GM18868 (cell line): ENCODE measurements around the gene CAPN12.

Source experiments
- ATAC-seq: cut with Tn5 transposase; IDR thresholded peaks from one replicate; pipeline ENCODE4 v1.9.1; 2021; ENCODE audit warnings: mild to moderate bottlenecking, moderate library complexity; ENCODE audit not compliant: unreplicated experiment

CAPN12 gene

GRCh38 chr19:38712161-38712748 lies 32.0 kb downstream of the CAPN12 start:
- no peak for ATAC-seq

GRCh38 chr19:38711726-38712153 lies 32.5 kb downstream of the CAPN12 start:
- no peak for ATAC-seq

DNA sequence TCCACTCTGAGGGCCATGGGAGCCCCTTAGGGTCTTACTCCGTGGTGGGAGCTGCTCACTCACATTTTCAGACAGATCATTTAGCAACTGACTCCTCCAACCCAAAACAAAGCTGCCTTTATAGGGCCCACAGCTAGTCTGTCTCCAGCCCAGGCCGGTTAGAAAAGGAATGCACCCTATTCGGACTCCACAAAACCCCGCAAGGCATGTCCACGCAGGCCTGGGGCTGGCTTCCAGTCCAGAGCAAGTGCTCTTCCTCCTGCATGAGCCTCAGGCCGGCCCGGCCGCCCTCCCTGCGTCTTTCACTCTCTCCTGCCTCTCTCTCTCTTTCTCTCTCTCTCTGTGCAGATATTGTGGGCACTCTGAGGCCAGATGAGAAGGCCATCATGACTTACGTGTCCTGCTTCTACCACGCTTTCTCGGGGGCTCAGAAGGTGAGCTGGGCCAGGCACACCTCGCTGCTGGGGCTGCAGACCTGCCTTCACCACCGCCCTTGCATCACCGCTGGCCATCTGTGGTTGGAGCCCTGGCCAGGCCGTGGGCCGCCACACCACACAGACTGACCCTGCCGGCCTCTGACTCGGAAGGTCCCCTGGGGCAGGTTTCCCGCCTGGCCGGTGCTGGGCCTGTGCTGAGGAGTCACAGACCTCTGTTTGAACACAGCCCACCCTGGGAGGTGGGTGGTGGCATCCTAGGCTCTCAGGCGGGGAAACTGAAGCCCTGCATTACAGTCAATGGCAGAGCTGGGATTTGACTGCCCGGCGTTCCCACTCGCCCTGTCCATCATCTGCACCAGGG lies 33.1 kb downstream of the CAPN12 start:
- no peak for ATAC-seq

DNA sequence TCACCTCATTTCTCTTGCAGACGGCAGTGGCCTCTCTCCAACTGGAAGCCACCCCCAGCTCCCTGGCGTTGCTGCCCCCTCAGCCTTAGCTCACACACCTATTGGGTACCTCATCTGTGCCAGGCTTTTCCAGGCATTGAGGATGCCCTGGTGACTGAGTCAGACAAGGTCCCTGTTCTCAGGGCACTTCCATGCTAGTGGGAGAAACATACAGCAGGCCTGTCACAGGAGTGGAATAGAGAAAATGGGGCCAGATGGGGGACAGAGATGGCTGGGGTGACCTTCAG lies 33.9 kb downstream of the CAPN12 start:
- no peak for ATAC-seq

GRCh38 chr19:38709671-38710415 lies 34.4 kb downstream of the CAPN12 start:
- no peak for ATAC-seq

DNA sequence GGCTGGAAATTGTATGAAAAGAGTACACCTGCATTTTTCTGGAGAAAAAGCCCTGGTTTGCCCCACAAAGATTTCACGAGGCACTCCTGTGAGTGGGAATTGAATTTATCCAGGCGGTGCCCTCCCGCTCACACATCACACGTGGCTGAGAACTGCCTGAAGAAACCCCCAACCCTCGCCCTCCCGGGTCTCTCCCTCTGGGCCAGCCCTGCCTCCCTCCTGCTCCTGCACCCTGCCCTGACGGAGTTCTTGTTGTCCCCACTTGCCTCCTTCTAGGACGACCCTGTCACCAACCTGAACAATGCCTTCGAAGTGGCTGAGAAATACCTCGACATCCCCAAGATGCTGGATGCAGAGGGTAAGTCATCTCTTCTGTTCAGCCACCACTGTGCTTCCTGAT lies 35.2 kb downstream of the CAPN12 start:
- no peak for ATAC-seq

GRCh38 chr19:38708413-38709024 lies 35.8 kb downstream of the CAPN12 start:
- ATAC-seq: no peak

- no peak for ATAC-seq
These were observed 36.7 kb downstream of the CAPN12 start for GRCh38 chr19:38707512-38708114.

DNA sequence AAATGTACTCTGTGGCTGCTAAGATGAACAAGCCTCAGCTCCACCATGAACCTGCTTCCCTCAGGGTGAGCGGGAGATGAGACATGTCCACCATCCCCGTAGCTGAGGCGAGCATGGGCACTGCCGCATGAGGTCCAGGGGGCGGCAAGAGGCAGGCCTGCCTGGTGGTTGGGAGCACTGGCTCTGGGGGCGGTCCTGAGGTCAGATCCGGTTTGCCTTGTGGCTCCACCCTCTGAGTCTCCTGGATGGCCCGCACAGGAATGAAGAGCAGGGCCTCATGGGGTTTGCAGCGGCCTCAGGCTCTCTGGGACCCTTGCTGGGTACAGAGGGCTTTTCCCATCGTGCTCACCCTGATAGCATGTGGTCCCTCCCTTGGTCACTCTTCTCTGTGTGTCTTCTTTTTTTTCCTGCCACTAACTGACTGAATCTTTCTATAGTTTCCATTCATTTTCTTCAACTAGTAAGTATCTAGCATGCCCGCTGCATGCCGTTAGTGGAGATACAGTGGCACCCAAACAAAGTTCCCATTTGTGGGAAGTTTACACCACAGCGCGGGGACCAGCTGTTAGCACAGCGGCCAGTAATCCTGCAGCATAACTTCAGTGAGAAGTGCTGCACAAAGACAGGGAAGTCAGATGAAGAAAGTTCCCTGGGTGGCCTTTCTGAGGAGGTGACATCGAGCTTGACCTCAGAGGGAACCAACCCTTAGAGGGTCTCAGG lies 37.3 kb downstream of the CAPN12 start:
- ATAC-seq: no peak

- no peak for ATAC-seq
These were observed 38.9 kb downstream of the CAPN12 start for GRCh38 chr19:38705197-38706019.

GRCh38 chr19:38704488-38705026 lies 39.7 kb downstream of the CAPN12 start:
- ATAC-seq: no peak

- no peak for ATAC-seq
These were observed 40.8 kb downstream of the CAPN12 start for GRCh38 chr19:38703509-38703908.

GRCh38 chr19:38702278-38702677 lies 42.0 kb downstream of the CAPN12 start:
- ATAC-seq: no peak

DNA sequence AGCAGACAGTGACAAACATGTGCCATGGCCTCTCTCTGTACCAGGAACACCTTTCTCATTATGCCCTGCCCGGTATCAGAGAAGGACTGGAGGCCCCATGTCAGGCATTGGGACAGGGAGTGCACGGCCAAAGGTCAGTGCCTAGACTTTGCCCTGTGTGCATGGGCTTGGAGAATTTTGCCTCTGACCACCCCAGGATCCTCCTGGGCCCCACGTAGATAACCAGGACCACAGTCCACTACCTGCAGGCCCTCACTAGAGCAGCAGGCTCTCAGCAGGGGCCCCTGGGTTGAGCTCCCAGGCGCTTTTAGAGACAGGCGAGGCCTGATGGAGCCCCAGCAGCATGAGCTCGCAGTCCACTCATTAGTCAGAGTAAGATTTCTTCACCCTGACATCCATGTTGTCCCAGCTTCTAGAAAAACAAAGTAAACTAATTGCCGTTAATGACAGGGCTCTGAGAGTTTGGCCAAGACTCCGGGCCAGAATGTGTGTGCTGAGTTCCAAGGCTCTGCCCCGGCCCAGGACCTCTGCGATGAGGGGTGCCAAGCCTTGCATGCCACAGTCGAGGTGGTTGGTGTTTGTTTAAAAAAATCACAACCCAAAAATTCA lies 42.7 kb downstream of the CAPN12 start:
- no peak for ATAC-seq

DNA sequence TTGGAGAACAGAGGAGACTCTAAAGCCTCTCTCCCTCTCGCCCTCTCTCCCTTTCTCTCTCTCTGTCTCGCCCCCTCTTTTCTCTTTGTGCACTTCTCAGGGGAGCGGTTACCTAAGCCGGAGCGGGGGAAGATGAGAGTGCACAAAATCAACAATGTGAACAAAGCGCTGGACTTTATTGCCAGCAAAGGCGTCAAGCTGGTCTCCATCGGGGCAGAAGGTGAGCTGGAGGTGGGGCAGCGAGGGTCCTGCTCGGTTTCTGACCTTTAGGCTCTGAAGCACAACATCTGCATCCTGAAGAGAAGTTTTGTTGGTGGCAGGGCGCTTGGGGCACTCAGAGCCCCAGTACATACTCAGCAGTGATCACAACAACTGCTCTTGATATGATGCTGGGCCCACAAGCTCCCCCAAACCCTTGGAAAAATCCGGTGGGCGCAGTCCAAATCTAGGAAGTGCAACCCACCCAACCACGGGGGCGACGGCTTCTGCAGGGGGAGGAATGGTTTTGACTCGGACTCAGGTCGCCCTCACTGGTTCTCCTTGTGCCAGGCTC lies 43.3 kb downstream of the CAPN12 start:
- no peak for ATAC-seq

- ATAC-seq: no peak
These were observed 43.8 kb downstream of the CAPN12 start for GRCh38 chr19:38700350-38700901.

DNA sequence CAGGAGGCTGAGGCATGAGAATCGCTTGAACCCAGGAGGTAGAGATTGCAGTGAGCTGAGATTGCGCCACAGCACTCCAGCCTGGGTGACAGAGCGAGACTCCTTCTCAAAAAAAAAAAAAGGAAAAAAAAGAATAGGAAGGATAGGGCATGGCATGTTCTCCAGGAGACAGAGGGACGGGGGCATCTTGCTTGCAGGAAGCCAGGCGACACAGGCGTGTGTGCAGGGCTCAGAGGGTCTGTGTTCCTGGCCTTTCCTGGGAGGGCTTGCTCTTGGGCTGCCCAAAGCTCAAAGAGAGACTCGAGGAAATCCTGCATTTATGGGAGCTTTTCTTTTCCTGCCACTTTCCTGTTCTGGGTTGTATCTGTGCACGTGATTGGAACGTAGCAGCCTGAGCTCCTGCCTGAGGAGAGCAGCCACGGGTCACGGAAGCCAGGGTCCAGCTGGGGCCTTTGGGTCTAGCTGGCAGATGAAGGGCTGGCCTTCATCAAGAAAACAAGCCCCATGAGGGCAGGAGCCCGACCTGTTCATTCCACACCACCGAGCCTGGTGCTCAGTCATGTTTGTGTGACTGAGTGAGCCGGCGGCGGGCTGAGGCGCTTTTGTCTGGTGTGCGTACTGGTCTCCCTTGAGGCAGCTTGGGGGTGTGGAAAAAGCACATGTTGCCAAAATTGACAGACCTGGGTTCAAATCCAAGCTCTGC lies 44.5 kb downstream of the CAPN12 start:
- ATAC-seq: no peak

- no peak for ATAC-seq
These were observed 45.3 kb downstream of the CAPN12 start for GRCh38 chr19:38699027-38699346.
